ENCODE data around the gene ZNF248. TPM values are rescaled to one million over a fixed set of nuclear protein-coding genes. Genes with fewer than 3 reads are reported as not detected.

The ZNF248 gene
- total RNA-seq, 1 experiment from 2014 or later: 15.1 TPM

DNA sequence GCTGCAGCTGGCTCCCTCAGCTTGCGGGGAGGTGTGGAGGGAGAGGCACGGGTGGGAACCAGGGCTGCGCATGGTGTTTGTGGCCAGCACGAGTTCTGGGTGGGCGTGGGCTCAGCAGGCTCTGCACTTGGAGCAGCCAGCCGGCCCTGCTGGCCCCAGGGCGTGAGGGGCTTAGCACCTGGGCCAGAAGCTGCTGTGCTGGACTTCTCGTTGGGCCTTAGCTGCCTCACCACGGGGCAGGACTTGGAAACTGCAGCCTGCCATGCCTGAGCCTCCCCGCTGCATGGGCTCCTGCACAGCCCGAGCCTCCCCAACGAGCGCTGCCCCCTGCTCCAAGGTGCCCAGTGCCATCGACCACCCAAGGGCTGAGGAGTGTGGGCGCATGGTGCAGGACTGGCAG is 120.1 kb downstream of the ZNF248 start:
- Histone ChIP-seq H3K4me3 (no peak overlapping the region), H3K27me3 (ENCODE audit: insufficient read depth, low read depth) (no peaks in the 10 kb centered on the region), H3K27ac (no peak overlapping the region), H3K9me2 (ENCODE audit: insufficient read depth) (no peaks in the 10 kb centered on the region), H4K20me1 (ENCODE audit: insufficient read depth) (no peaks in the 10 kb centered on the region), H3K4me1 (replicated peaks; ENCODE audit: insufficient read depth) (no peaks in the 10 kb centered on the region), H3K4me2 (no peak overlapping the region), H3K36me3 (ENCODE audit: low read depth) (no peaks in the 10 kb centered on the region), H3F3A (ENCODE audit: insufficient read depth, low read depth) (no peaks in the 10 kb centered on the region), H2AFZ (no peak overlapping the region), H3K79me2 (ENCODE audit: low read depth) (no peaks in the 10 kb centered on the region), H3K9me3 (ENCODE audit: insufficient read depth, low read depth) (no peaks in the 10 kb centered on the region)
- intact Hi-C loops (cut with micrococcal nuclease; ENCODE audit: unreplicated experiment): no loop called here
- BruUV-seq (replicated peaks): no TSS peak
- TF ChIP-seq, protein P1, sequence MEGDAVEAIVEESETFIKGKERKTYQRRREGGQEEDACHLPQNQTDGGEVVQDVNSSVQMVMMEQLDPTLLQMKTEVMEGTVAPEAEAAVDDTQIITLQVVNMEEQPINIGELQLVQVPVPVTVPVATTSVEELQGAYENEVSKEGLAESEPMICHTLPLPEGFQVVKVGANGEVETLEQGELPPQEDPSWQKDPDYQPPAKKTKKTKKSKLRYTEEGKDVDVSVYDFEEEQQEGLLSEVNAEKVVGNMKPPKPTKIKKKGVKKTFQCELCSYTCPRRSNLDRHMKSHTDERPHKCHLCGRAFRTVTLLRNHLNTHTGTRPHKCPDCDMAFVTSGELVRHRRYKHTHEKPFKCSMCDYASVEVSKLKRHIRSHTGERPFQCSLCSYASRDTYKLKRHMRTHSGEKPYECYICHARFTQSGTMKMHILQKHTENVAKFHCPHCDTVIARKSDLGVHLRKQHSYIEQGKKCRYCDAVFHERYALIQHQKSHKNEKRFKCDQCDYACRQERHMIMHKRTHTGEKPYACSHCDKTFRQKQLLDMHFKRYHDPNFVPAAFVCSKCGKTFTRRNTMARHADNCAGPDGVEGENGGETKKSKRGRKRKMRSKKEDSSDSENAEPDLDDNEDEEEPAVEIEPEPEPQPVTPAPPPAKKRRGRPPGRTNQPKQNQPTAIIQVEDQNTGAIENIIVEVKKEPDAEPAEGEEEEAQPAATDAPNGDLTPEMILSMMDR (conservative IDR thresholded peaks at IDR 0.05): no peak
- no peak for TF ChIP-seq EZH2 (IDR thresholded peaks at IDR 0.05; ENCODE audit: low read depth)
- DNase-seq: no peak
- POLR2A ChIA-PET (ENCODE audit: unreplicated experiment): no interaction called here
- CTCF ChIA-PET: no interaction called here

DNA sequence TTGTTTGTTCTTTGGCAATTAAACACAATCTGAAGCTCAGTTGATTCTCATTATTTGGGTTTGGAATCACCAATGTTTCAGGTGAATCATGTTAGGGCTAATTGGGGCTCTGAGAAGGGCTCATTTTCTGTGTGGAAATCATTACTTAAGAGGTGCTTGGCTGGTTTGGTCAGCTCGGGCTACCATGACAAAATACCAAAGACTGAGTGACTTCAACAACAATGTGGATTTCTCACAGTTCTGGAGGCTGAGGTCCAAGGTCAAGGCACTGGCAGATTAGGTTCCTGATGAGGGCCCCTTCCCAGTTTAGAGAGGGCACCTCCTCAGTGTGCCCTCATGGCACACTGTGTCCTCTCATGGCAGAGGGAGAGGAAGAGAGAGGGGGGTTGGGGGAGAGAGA is 121.3 kb downstream of the ZNF248 start:
- intact Hi-C loops (cut with micrococcal nuclease; ENCODE audit: unreplicated experiment): no loop called here
- CTCF ChIA-PET: no interaction called here
- H3K4me1 ChIP-seq (replicated peaks; ENCODE audit: insufficient read depth): no peaks in the 10 kb centered on the region
- no TSS peak for BruUV-seq (replicated peaks)
- POLR2A ChIA-PET (ENCODE audit: unreplicated experiment): no interaction called here
- no peaks in the 10 kb centered on the region for H3K27me3 ChIP-seq (ENCODE audit: insufficient read depth, low read depth)
- no peaks in the 10 kb centered on the region for H3K9me3 ChIP-seq (ENCODE audit: insufficient read depth, low read depth)
- TF ChIP-seq, protein P1 (conservative IDR thresholded peaks at IDR 0.05): no peak
- no peak for TF ChIP-seq EZH2 (IDR thresholded peaks at IDR 0.05; ENCODE audit: low read depth)
- no peak overlapping the region for H2AFZ ChIP-seq
- no peak for DNase-seq
- no peaks in the 10 kb centered on the region for H3K79me2 ChIP-seq (ENCODE audit: low read depth)
- no peak overlapping the region for H3K4me2 ChIP-seq
- H3F3A ChIP-seq (ENCODE audit: insufficient read depth, low read depth): no peaks in the 10 kb centered on the region
- no peak overlapping the region for H3K4me3 ChIP-seq
- no peaks in the 10 kb centered on the region for H3K36me3 ChIP-seq (ENCODE audit: low read depth)
- no peaks in the 10 kb centered on the region for H3K9me2 ChIP-seq (ENCODE audit: insufficient read depth)
- H3K27ac ChIP-seq: no peak overlapping the region
- no peaks in the 10 kb centered on the region for H4K20me1 ChIP-seq (ENCODE audit: insufficient read depth)

DNA sequence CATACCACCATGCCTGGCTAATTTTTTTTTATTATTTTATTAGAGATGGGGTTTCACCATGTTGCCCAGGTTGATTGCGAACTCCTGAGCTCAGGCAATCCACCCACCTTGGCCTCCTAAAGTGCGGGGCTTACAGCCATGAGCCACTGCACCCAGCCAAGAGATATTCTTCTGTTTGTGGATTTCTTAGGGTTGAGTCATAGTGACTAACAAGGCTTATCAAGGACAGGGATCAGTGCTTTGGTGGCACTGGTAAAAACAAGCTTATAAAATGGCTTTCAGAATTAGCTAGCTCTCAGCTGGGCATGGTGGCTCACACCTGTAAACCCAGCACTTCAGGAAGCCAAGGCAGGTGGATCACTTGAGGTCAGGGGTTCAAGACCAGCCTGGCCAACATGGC is 122.4 kb downstream of the ZNF248 start:
- Histone ChIP-seq H3K36me3 (ENCODE audit: low read depth) (no peaks in the 10 kb centered on the region), H3K4me2 (no peak overlapping the region), H3K27ac (no peak overlapping the region), H3K79me2 (ENCODE audit: low read depth) (no peaks in the 10 kb centered on the region), H3K4me3 (no peak overlapping the region), H4K20me1 (ENCODE audit: insufficient read depth) (no peaks in the 10 kb centered on the region), H3K9me2 (ENCODE audit: insufficient read depth) (no peaks in the 10 kb centered on the region), H3K4me1 (replicated peaks; ENCODE audit: insufficient read depth) (no peaks in the 10 kb centered on the region), H3F3A (ENCODE audit: insufficient read depth, low read depth) (no peaks in the 10 kb centered on the region), H2AFZ (no peak overlapping the region), H3K9me3 (ENCODE audit: insufficient read depth, low read depth) (no peaks in the 10 kb centered on the region), H3K27me3 (ENCODE audit: insufficient read depth, low read depth) (no peaks in the 10 kb centered on the region)
- intact Hi-C loops (cut with micrococcal nuclease; ENCODE audit: unreplicated experiment): no loop called here
- BruUV-seq (replicated peaks): no TSS peak
- ChIA-PET POLR2A (ENCODE audit: unreplicated experiment) (no interaction called here), CTCF (no interaction called here)
- TF ChIP-seq EZH2 (IDR thresholded peaks at IDR 0.05; ENCODE audit: low read depth): no peak
- TF ChIP-seq, protein P1 (conservative IDR thresholded peaks at IDR 0.05): no peak
- peak in 1 of 2 experiments; percentile 61 for DNase-seq

Other genes with a start within 250 kb of the ZNF248 start
- gene ZNF25, start 119.0 kb upstream of the ZNF248 start, total RNA-seq (2021): 2.6 and 2.7 TPM in 2 replicates
- gene ZNF33A, start 153.1 kb upstream of the ZNF248 start, total RNA-seq (2021): 19.5 and 27.5 TPM in 2 replicates
- gene ZNF37A, start 236.7 kb upstream of the ZNF248 start, total RNA-seq (2021): 4.8 and 5.8 TPM in 2 replicates

Data from PC-9 (cell line).